Measurements from ENCODE around the gene FARP2. TPM values are rescaled to one million over a fixed set of nuclear protein-coding genes. Genes with fewer than 3 reads are reported as not detected.
A peak's percentile ranks its signal among the peaks of the same experiment; 100 is the strongest.

The FARP2 gene
- total and polyA plus RNA-seq, 10 of the 15 experiments (the other 5 are each of a cell fraction or from before 2014, with no cell fraction given), result 5.5 to 67.5 (median 36.8) TPM

DNA sequence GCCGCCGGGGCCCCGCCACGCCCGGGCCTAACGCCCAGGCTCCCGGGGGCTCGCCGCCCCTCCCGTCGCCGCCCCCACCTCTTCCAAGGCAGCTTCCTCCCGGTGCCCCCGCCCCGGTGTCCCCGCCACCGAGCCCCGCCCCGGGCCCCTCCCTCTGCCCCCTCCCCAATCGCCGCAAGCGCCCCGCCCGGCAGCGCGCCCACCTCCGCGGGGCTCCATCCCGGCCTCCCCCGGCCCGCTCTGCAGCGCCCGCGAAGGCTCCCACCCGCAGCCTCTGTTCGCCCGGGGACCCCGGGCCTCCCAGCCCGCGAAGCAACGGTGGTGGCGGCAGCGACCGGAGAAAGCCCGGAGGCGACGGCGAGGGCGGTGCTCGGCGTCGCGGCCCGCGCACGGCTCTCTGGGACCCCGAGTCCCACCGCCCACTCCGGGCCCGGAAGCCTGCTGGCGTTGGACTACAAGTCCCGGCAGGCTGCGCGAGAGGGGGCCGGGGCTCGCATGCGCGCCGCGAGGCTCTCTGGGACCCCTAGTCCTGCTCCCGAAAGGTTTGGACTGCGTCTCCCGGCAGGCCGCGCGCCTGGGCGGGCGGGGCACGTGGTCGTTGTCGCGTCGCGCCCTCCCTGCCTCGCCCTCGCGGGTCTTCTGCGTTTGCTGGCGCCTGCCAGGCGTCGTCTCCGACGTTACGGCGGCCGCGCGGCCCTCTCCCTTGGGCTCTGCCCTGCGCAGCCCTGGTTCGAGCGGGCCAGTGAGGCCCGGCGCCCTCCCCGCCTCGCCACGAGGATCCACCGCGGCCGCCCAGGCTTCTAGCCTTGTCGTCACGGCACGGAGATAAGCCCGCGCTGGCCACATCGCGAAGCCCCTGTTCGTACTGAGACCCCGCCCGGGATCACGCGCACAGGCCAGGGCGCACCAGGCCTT lies 152.4 kb downstream of the FARP2 start, which contains the start of gene STK25 (continued):
- TF ChIP-seq, protein P1, sequence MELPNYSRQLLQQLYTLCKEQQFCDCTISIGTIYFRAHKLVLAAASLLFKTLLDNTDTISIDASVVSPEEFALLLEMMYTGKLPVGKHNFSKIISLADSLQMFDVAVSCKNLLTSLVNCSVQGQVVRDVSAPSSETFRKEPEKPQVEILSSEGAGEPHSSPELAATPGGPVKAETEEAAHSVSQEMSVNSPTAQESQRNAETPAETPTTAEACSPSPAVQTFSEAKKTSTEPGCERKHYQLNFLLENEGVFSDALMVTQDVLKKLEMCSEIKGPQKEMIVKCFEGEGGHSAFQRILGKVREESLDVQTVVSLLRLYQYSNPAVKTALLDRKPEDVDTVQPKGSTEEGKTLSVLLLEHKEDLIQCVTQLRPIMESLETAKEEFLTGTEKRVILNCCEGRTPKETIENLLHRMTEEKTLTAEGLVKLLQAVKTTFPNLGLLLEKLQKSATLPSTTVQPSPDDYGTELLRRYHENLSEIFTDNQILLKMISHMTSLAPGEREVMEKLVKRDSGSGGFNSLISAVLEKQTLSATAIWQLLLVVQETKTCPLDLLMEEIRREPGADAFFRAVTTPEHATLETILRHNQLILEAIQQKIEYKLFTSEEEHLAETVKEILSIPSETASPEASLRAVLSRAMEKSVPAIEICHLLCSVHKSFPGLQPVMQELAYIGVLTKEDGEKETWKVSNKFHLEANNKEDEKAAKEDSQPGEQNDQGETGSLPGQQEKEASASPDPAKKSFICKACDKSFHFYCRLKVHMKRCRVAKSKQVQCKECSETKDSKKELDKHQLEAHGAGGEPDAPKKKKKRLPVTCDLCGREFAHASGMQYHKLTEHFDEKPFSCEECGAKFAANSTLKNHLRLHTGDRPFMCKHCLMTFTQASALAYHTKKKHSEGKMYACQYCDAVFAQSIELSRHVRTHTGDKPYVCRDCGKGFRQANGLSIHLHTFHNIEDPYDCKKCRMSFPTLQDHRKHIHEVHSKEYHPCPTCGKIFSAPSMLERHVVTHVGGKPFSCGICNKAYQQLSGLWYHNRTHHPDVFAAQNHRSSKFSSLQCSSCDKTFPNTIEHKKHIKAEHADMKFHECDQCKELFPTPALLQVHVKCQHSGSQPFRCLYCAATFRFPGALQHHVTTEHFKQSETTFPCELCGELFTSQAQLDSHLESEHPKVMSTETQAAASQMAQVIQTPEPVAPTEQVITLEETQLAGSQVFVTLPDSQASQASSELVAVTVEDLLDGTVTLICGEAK (IDR thresholded peaks at IDR 0.05; ENCODE audit: borderline replicate concordance), result no peak
- TF ChIP-seq KDM1A (IDR thresholded peaks at IDR 0.05; ENCODE audit: borderline replicate concordance) (no peak), POLR2AphosphoS2 (IDR thresholded peaks at IDR 0.05; ENCODE audit: low read depth, low read length) (no peak), SUZ12 (IDR thresholded peaks at IDR 0.05; ENCODE audit: unreplicated experiment) (no peak), KAT2A (conservative IDR thresholded peaks at IDR 0.05; ENCODE audit: control insufficient read depth, low read depth, low read length) (no peak), NRF1 (conservative IDR thresholded peaks at IDR 0.05; ENCODE audit: low read depth, low read length) (peak; percentile 81), CEBPB (IDR thresholded peaks at IDR 0.05; ENCODE audit: borderline replicate concordance in 1 of 2, low read depth in 2 of 2, low read length in 2 of 2) (no peak), POLR2A (IDR thresholded peaks at IDR 0.05; ENCODE audit: low read depth, low read length) (peak; percentile 95), CREM (IDR thresholded peaks at IDR 0.05; ENCODE audit: low read depth) (peak; percentile 87), CHD2 (IDR thresholded peaks at IDR 0.05; ENCODE audit: borderline replicate concordance, low read depth, low read length) (peak; percentile 94), BCL11A (IDR thresholded peaks at IDR 0.05; ENCODE audit: low read depth, low read length) (no peak), TAF1 (IDR thresholded peaks at IDR 0.05; ENCODE audit: borderline replicate concordance, low read depth, low read length) (no peak), BRCA1 (IDR thresholded peaks at IDR 0.05; ENCODE audit: low read depth, low read length) (peak; percentile 32; the same call in 1 of the 2 replicates), BACH1 (IDR thresholded peaks at IDR 0.05; ENCODE audit: borderline replicate concordance) (no peak; the same call in 1 of the 2 replicates), CHD1 (IDR thresholded peaks at IDR 0.05; ENCODE audit: low read depth, low read length) (no peak), RBBP5 (conservative IDR thresholded peaks at IDR 0.05) (no peak), GATAD2B (conservative IDR thresholded peaks at IDR 0.05; ENCODE audit: low read depth) (no peak), MEF2B (IDR thresholded peaks at IDR 0.05; ENCODE audit: partially characterized antibody, poor library complexity, severe bottlenecking) (peak; percentile 23), RELA (IDR thresholded peaks at IDR 0.05; ENCODE audit: borderline replicate concordance, partially characterized antibody) (peak; percentile 83), NBN (IDR thresholded peaks at IDR 0.05) (no peak), CREB1 (IDR thresholded peaks at IDR 0.05; ENCODE audit: low read depth) (peak; percentile 88)
- TF ChIP-seq, protein P2, sequence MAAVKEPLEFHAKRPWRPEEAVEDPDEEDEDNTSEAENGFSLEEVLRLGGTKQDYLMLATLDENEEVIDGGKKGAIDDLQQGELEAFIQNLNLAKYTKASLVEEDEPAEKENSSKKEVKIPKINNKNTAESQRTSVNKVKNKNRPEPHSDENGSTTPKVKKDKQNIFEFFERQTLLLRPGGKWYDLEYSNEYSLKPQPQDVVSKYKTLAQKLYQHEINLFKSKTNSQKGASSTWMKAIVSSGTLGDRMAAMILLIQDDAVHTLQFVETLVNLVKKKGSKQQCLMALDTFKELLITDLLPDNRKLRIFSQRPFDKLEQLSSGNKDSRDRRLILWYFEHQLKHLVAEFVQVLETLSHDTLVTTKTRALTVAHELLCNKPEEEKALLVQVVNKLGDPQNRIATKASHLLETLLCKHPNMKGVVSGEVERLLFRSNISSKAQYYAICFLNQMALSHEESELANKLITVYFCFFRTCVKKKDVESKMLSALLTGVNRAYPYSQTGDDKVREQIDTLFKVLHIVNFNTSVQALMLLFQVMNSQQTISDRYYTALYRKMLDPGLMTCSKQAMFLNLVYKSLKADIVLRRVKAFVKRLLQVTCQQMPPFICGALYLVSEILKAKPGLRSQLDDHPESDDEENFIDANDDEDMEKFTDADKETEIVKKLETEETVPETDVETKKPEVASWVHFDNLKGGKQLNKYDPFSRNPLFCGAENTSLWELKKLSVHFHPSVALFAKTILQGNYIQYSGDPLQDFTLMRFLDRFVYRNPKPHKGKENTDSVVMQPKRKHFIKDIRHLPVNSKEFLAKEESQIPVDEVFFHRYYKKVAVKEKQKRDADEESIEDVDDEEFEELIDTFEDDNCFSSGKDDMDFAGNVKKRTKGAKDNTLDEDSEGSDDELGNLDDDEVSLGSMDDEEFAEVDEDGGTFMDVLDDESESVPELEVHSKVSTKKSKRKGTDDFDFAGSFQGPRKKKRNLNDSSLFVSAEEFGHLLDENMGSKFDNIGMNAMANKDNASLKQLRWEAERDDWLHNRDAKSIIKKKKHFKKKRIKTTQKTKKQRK (IDR thresholded peaks at IDR 0.05; ENCODE audit: low read depth, low read length), result no peak
- TF ChIP-seq, protein P3, sequence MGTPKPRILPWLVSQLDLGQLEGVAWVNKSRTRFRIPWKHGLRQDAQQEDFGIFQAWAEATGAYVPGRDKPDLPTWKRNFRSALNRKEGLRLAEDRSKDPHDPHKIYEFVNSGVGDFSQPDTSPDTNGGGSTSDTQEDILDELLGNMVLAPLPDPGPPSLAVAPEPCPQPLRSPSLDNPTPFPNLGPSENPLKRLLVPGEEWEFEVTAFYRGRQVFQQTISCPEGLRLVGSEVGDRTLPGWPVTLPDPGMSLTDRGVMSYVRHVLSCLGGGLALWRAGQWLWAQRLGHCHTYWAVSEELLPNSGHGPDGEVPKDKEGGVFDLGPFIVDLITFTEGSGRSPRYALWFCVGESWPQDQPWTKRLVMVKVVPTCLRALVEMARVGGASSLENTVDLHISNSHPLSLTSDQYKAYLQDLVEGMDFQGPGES (IDR thresholded peaks at IDR 0.05), result no peak

All from GM12878 (cell line).